Progenitor cell of endocrine pancreas (in vitro differentiated cells): ENCODE results near the gene ARNT2. TPM values are rescaled to one million over a fixed set of nuclear protein-coding genes. Genes with fewer than 3 reads are reported as not detected.

Source experiments
- DNase-seq: peaks from one replicate; pipeline ENCODE4 v3.0.0; 2021; ENCODE audit warnings: low spot score; ENCODE audit not compliant: unreplicated experiment
- H3K27ac Mint-ChIP-seq: 2 replicates; pipeline ENCODE4 v1.8.0; 2021; ENCODE audit warnings: mild to moderate bottlenecking, moderate library complexity, mixed read lengths
- H3K27me3 Mint-ChIP-seq: 2 replicates; pipeline ENCODE4 v1.8.0; 2021; ENCODE audit warnings: mixed read lengths
- H3K36me3 Mint-ChIP-seq: 2 replicates; pipeline ENCODE4 v1.8.0; 2022; ENCODE audit warnings: mixed read lengths; ENCODE audit not compliant: insufficient read depth
- H3K4me1 Mint-ChIP-seq: 2 replicates; pipeline ENCODE4 v1.8.0; 2021; ENCODE audit warnings: low read depth, mixed read lengths
- H3K4me3 Mint-ChIP-seq: 2 replicates; pipeline ENCODE4 v1.8.0; 2021; ENCODE audit warnings: low read depth, mild to moderate bottlenecking, moderate library complexity, mixed read lengths
- H3K9me3 Mint-ChIP-seq: 2 replicates; pipeline ENCODE4 v1.8.0; 2021; ENCODE audit warnings: low read depth, mixed read lengths
- total RNA-seq: library from RNA; stranded (reverse); gene quantifications from 2 replicates; pipeline ENCODE4 v1.2.1, GENCODE V29; 2021
- TF ChIP-seq, protein P1 (sequence below): fragments of 200-600 bp; sonication (generic); IDR thresholded peaks from one replicate; pipeline ENCODE4 v1.5.0; 2021; ENCODE audit warnings: antibody characterized with exemption, mild to moderate bottlenecking; ENCODE audit not compliant: unreplicated experiment

Gene ARNT2
- total RNA-seq, 1 donor from 2014 or later, result 37.3 TPM

GRCh38 chr15:80464951-80465625 is 60.9 kb downstream of the ARNT2 start:
- Mint-ChIP-seq H3K9me3 (no peaks in the 10 kb centered on the region), H3K27me3 (no peaks in the 10 kb centered on the region), H3K4me1 (peaks cover 37% of the 10 kb centered on the region), H3K36me3 (peaks cover 12% of the 10 kb centered on the region), H3K27ac (peak overlapping the region; percentile 53), H3K4me3 (peak overlapping the region; percentile 8)
- TF ChIP-seq, protein P1, sequence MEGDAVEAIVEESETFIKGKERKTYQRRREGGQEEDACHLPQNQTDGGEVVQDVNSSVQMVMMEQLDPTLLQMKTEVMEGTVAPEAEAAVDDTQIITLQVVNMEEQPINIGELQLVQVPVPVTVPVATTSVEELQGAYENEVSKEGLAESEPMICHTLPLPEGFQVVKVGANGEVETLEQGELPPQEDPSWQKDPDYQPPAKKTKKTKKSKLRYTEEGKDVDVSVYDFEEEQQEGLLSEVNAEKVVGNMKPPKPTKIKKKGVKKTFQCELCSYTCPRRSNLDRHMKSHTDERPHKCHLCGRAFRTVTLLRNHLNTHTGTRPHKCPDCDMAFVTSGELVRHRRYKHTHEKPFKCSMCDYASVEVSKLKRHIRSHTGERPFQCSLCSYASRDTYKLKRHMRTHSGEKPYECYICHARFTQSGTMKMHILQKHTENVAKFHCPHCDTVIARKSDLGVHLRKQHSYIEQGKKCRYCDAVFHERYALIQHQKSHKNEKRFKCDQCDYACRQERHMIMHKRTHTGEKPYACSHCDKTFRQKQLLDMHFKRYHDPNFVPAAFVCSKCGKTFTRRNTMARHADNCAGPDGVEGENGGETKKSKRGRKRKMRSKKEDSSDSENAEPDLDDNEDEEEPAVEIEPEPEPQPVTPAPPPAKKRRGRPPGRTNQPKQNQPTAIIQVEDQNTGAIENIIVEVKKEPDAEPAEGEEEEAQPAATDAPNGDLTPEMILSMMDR, result no peak
- no peak for DNase-seq

DNA sequence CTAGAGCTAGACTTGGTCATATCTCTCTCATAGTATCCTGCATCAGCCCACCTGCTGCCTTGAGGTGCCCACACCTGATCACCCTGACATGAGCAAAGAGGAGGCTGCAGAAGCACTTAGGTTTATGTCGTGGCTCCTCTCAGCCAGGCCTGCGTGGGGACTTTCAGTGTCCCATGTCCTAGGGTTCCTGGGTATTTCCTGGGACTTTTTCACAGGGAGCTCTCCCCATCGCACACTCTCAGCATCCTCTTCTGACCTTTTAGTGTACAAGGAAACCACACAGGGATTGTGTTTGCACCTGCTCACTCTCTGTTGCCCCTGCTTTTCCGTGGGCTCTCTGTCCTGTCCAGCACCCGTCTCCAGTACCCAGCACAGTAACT is 61.4 kb downstream of the ARNT2 start:
- Mint-ChIP-seq H3K4me3 (no peak overlapping the region), H3K9me3 (no peaks in the 10 kb centered on the region), H3K27me3 (no peaks in the 10 kb centered on the region), H3K4me1 (peaks cover 37% of the 10 kb centered on the region), H3K27ac (no peak overlapping the region), H3K36me3 (peaks cover 13% of the 10 kb centered on the region)
- TF ChIP-seq, protein P1, result no peak
- no peak for DNase-seq

DNA sequence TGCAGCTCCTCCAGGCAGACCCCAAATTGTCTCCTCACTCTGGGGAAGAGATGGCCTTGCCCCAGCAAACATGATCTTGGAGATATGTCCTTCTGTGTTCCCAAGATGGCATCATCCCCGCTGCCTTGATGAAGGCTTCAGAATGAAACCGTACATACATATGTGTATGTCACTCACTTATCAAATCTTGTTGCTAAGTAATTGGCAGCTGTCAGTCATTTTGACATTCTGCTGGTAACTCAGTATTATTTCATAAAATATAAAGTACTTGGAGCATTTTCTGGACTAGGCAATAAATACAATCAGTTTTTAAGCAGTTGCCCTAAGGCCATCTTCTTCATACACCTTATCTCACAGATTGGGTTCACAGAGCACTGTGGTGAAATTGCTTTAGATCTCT is 62.4 kb downstream of the ARNT2 start:
- TF ChIP-seq, protein P1, result no peak
- no peak overlapping the region for H3K27ac Mint-ChIP-seq
- H3K9me3 Mint-ChIP-seq, result no peaks in the 10 kb centered on the region
- H3K36me3 Mint-ChIP-seq, result peaks cover 17% of the 10 kb centered on the region
- H3K4me1 Mint-ChIP-seq, result peaks cover 37% of the 10 kb centered on the region
- H3K4me3 Mint-ChIP-seq, result no peak overlapping the region
- H3K27me3 Mint-ChIP-seq, result no peaks in the 10 kb centered on the region
- DNase-seq, result no peak

DNA sequence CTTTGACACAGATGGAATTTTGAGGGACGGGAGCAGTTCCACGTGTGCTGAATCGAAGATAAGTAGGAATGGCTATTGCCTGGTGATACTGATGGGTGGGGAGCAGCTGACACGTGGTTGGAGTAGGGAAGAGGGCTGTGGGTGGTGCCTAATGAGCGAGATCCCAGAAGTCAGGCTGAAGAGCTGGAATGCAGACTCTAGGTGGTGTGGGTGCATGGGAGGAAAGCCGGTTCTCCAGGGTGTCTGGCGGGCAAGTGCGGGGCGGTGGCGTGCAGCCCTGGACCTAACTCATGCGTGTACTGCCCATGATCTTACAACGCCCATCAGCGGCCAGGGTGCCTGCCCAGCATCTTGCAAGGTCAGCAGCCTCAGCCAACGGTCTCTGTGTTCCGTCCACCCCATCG is 63.1 kb downstream of the ARNT2 start:
- no peak overlapping the region for H3K27ac Mint-ChIP-seq
- peaks cover 37% of the 10 kb centered on the region for H3K4me1 Mint-ChIP-seq
- no peaks in the 10 kb centered on the region for H3K27me3 Mint-ChIP-seq
- TF ChIP-seq, protein P1, result no peak
- H3K4me3 Mint-ChIP-seq, result no peak overlapping the region
- no peak for DNase-seq
- peaks cover 18% of the 10 kb centered on the region for H3K36me3 Mint-ChIP-seq
- H3K9me3 Mint-ChIP-seq, result no peaks in the 10 kb centered on the region

DNA sequence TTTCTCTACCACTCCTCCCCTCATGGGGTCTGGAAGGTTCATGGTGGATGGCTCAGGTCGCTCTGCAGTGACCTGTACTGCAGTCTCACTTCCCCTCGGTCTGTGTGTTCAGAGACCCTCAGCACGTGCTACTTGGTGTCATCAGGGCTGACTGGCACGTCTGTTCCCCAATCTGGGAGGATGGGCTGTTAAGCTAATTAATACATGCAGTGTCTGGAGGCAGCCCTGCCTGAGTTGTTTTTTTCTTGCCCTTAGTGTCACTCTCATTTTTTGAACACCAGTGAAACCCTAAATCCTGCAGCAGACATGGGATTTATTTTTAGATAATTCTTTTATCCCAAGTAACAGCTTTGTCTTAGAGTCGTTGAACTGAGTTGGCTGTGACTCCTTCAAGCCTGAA is 64.6 kb downstream of the ARNT2 start:
- no peak overlapping the region for H3K4me3 Mint-ChIP-seq
- H3K27me3 Mint-ChIP-seq, result no peaks in the 10 kb centered on the region
- TF ChIP-seq, protein P1, result no peak
- H3K4me1 Mint-ChIP-seq, result peaks cover 32% of the 10 kb centered on the region
- DNase-seq, result no peak
- H3K27ac Mint-ChIP-seq, result no peak overlapping the region
- H3K9me3 Mint-ChIP-seq, result no peaks in the 10 kb centered on the region
- H3K36me3 Mint-ChIP-seq, result peaks cover 22% of the 10 kb centered on the region
